Upper lobe of left lung (tissue), 4 donors: ENCODE measurements around the gene PARP12.

ENCODE experiments used
- POLR2A ChIP-seq, 4 donors: fragments of 450-650 bp; IDR thresholded peaks; one replicate each; pipeline ENCODE4 v1.5.1; 2016 to 2017; ENCODE audit warnings: antibody characterized with exemption in 4 of 4, mild to moderate bottlenecking in 2 of 4
- TF ChIP-seq, protein P1 (sequence below), 6 experiments: fragments of 450-650 bp in 4 of 6; fragments of 200-600 bp in 2 of 6; sonication (generic) in 2 of 6; IDR thresholded peaks; one replicate each; pipeline ENCODE4 v1.5.1; 2016 to 2019; ENCODE audit warnings: antibody characterized with exemption in 6 of 6

DNA sequence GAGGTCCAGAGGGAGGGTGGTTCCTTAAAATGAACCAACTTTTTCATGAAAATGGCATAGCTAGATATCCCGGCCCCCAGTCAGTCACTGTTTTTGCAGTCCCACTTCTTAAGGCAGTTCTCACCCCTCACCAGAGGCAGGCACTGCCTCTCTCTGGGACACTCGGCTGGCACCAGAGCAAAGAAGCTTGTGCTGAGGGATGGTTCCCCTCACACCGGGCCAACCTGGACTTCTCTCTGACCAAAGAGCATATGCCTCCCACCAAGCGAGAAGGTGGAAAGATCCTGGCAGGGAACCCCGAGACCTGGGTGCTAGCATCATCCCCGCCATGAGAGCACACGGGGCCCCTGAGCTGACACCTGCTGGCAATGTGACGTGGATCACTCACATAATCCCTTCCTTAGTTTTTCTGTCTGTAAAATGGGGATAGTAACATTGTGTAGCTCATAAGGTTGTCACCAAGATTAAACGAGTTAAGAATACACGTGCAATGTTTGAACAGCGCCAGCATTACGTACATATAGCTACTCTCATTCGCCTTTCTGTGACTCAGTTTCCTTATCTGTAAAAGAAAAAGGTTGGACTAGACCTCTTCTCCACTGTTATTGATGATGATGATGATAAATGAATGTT lies 88.5 kb downstream of the PARP12 start:
- TF ChIP-seq POLR2A (IDR thresholded peaks at IDR 0.05): no peak
- TF ChIP-seq, protein P1, sequence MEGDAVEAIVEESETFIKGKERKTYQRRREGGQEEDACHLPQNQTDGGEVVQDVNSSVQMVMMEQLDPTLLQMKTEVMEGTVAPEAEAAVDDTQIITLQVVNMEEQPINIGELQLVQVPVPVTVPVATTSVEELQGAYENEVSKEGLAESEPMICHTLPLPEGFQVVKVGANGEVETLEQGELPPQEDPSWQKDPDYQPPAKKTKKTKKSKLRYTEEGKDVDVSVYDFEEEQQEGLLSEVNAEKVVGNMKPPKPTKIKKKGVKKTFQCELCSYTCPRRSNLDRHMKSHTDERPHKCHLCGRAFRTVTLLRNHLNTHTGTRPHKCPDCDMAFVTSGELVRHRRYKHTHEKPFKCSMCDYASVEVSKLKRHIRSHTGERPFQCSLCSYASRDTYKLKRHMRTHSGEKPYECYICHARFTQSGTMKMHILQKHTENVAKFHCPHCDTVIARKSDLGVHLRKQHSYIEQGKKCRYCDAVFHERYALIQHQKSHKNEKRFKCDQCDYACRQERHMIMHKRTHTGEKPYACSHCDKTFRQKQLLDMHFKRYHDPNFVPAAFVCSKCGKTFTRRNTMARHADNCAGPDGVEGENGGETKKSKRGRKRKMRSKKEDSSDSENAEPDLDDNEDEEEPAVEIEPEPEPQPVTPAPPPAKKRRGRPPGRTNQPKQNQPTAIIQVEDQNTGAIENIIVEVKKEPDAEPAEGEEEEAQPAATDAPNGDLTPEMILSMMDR (IDR thresholded peaks at IDR 0.05): no peak
